Mesenchymal stem cell (in vitro differentiated cells and primary cell): ENCODE data around the gene FARS2.
A peak's percentile ranks its signal among the peaks of the same experiment; 100 is the strongest.

Experiments used
- DNase-seq: peaks from one replicate; pipeline ENCODE4 v3.0.0-alpha.2; 2013
- H2AFZ ChIP-seq: one replicate; pipeline ENCODE4 v1.6.1; 2013; ENCODE audit warnings: low read depth, mild to moderate bottlenecking, control low read depth, inconsistent platforms, low read length, moderate library complexity
- H2AK5ac ChIP-seq: 2 replicates; pipeline ENCODE4 v1.6.1; 2013; ENCODE audit warnings: low read length, moderate library complexity, mild to moderate bottlenecking, inconsistent platforms; ENCODE audit not compliant: severe bottlenecking
- H2BK120ac ChIP-seq: one replicate; pipeline ENCODE4 v1.6.1; 2013; ENCODE audit warnings: low read depth, mild to moderate bottlenecking, inconsistent platforms, low read length, moderate library complexity
- H2BK12ac ChIP-seq, 2 experiments: one replicate each; pipeline ENCODE4 v1.6.1; 2013; ENCODE audit warnings: inconsistent platforms in 2 of 2, low read length in 2 of 2, mild to moderate bottlenecking in 2 of 2, moderate library complexity in 2 of 2, control low read depth in 1 of 2
- H2BK15ac ChIP-seq: one replicate; pipeline ENCODE4 v1.6.1; 2013; ENCODE audit warnings: mild to moderate bottlenecking, low read depth, inconsistent platforms; ENCODE audit not compliant: poor library complexity, severe bottlenecking
- H2BK5ac ChIP-seq: 2 replicates; pipeline ENCODE4 v1.6.1; 2013; ENCODE audit warnings: low read depth, mild to moderate bottlenecking, low read length, control low read depth, inconsistent platforms; ENCODE audit not compliant: poor library complexity, severe bottlenecking
- H3K14ac ChIP-seq, 2 experiments: one replicate each; pipeline ENCODE4 v1.6.1; 2013; ENCODE audit warnings: inconsistent platforms in 2 of 2, low read length in 2 of 2, control low read depth in 1 of 2, mild to moderate bottlenecking in 1 of 2, moderate library complexity in 1 of 2
- H3K18ac ChIP-seq, 2 experiments: one replicate each; pipeline ENCODE4 v1.6.1; 2013; ENCODE audit warnings: inconsistent platforms in 2 of 2, low read length in 2 of 2, control low read depth in 1 of 2, low read depth in 1 of 2, mild to moderate bottlenecking in 1 of 2
- H3K23ac ChIP-seq, 2 experiments: one replicate each; pipeline ENCODE4 v1.6.1; 2013; ENCODE audit warnings: inconsistent platforms in 2 of 2, low read length in 2 of 2, mild to moderate bottlenecking in 2 of 2, moderate library complexity in 2 of 2, control low read depth in 1 of 2
- H3K27ac ChIP-seq: 2 replicates; pipeline ENCODE4 v1.5.1; 2013; ENCODE audit warnings: mild to moderate bottlenecking, moderate library complexity, low read length, control low read depth, inconsistent platforms; ENCODE audit not compliant: poor library complexity, severe bottlenecking
- H3K27me3 ChIP-seq, 2 experiments: 2 replicates each; pipeline versions ENCODE4 v1.6.1 to v1.7.0; 2013; ENCODE audit warnings: low read length in 2 of 2, mild to moderate bottlenecking in 2 of 2, moderate library complexity in 2 of 2, control low read depth in 1 of 2, inconsistent platforms in 1 of 2; ENCODE audit not compliant: control insufficient read depth in 1 of 2, insufficient read depth in 1 of 2
- H3K36me3 ChIP-seq, 2 experiments: 2 replicates each; pipeline versions ENCODE4 v1.6.1 to v1.7.0; 2013; ENCODE audit warnings: low read length in 2 of 2, control low read depth in 1 of 2, inconsistent platforms in 1 of 2, low read depth in 1 of 2, mild to moderate bottlenecking in 1 of 2; ENCODE audit not compliant: insufficient read depth in 2 of 2, control insufficient read depth in 1 of 2
- H3K4ac ChIP-seq, 2 experiments: one replicate each; pipeline ENCODE4 v1.6.1; 2013; ENCODE audit warnings: inconsistent platforms in 2 of 2, low read length in 2 of 2, mild to moderate bottlenecking in 2 of 2, moderate library complexity in 2 of 2, control low read depth in 1 of 2, low read depth in 1 of 2
- H3K4me1 ChIP-seq: 2 replicates; pipeline ENCODE4 v1.6.1; 2013; ENCODE audit warnings: low read depth, low read length, control low read depth; ENCODE audit not compliant: control insufficient read depth, insufficient read depth
- H3K4me2 ChIP-seq: 2 replicates; pipeline ENCODE4 v1.6.1; 2013; ENCODE audit warnings: low read length, mild to moderate bottlenecking, inconsistent platforms; ENCODE audit not compliant: poor library complexity, severe bottlenecking
- H3K4me3 ChIP-seq, 2 experiments: 2 replicates each; pipeline versions ENCODE4 v1.5.1 to v1.7.0; 2013; ENCODE audit warnings: low read length in 2 of 2, mild to moderate bottlenecking in 2 of 2, control low read depth in 1 of 2, low read depth in 1 of 2; ENCODE audit not compliant: insufficient read depth in 1 of 2
- H3K79me1 ChIP-seq: replicated peaks from 2 replicates; pipeline ENCODE4 v1.6.1; 2013; ENCODE audit warnings: mild to moderate bottlenecking, control low read depth, low read length, inconsistent platforms; ENCODE audit not compliant: poor library complexity, severe bottlenecking
- H3K9ac ChIP-seq: 2 replicates; pipeline ENCODE4 v1.7.0; 2013; ENCODE audit warnings: mild to moderate bottlenecking, low read length, moderate library complexity
- H3K9me3 ChIP-seq: 2 replicates; pipeline ENCODE4 v1.7.0; 2013; ENCODE audit warnings: mild to moderate bottlenecking, low read length; ENCODE audit not compliant: control insufficient read depth
- H4K8ac ChIP-seq: one replicate; pipeline ENCODE4 v1.6.1; 2013; ENCODE audit warnings: inconsistent platforms, mild to moderate bottlenecking, low read length, moderate library complexity
- H4K91ac ChIP-seq: one replicate; pipeline ENCODE4 v1.6.1; 2013; ENCODE audit warnings: mild to moderate bottlenecking, low read length, inconsistent platforms
- WGBS: methylation state at CpG from one replicate; pipeline ENCODE4 v1.1.7; 2013; ENCODE audit warnings: mixed read lengths; 5-methylcytosine and 5-hydroxymethylcytosine counted together

The FARS2 gene

DNA sequence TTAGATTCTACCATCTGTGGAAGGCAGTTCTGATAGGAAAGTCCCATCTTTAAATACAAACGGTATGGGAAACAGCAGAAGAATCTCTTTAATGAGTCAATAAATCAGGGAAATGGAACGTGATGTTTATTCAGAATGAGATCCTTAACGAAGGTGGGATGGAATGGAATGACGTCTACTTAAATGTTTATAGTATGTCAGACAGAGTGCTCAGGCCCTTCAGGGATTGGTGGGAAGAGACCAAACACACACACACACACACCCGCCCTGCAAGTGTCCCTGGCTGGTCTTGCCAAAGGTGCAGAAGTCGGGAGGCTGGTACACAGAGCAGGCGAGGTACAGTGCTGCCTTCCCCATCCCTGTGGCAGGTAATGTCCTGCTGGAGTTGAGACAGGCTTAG is 164.0 kb downstream of the FARS2 start:
- Histone ChIP-seq H2BK15ac (no peak overlapping the region), H2AK5ac (no peak overlapping the region), H3K27me3 (no peaks in the 10 kb centered on the region), H2BK12ac (peak overlapping the region in 1 of 2 experiments; percentile 29), H3K4me3 (no peak overlapping the region), H3K79me1 (peaks cover 28% of the 10 kb centered on the region), H4K91ac (no peak overlapping the region), H3K18ac (no peak overlapping the region), H2AFZ (no peak overlapping the region), H2BK5ac (no peak overlapping the region), H3K4ac (peak overlapping the region in 1 of 2 experiments; percentile 10), H3K9ac (no peak overlapping the region), H3K14ac (no peak overlapping the region), H3K9me3 (no peaks in the 10 kb centered on the region), H3K27ac (no peak overlapping the region), H3K36me3 (peaks cover 0 to 5% of the 10 kb centered on the region in 2 experiments), H3K4me1 (no peaks in the 10 kb centered on the region), H3K23ac (peak overlapping the region in 1 of 2 experiments; percentile 79), H3K4me2 (no peak overlapping the region), H4K8ac (no peak overlapping the region), H2BK120ac (no peak overlapping the region)
- DNase-seq = peak; percentile 48
- 62% methylated on average over 4 of the region's 7 CpGs for WGBS

DNA sequence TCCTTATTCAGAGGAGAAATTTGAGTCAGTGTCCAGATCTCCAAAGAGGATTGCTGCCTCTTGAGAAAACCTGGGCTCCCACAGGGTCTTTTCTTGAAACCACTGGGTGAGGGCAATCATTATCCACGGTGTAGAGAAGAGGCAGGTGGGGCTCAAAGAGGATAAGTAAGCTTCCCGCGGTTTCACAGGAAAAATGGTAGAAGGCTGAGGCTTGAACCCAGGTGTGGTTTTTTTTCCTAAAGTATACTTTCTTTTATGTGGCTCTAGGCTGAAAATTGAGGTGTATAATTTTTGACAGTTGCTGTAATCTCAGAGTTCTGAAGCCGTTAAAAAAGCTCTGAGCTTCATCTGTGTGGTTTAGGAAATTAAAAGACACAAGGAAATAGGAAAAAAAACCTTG is 164.5 kb downstream of the FARS2 start:
- DNase-seq = no peak
- Histone ChIP-seq H3K36me3 (peaks cover under 1 to 4% of the 10 kb centered on the region in 2 experiments), H2BK5ac (no peak overlapping the region), H3K14ac (no peak overlapping the region), H4K8ac (no peak overlapping the region), H3K4me1 (no peaks in the 10 kb centered on the region), H3K4me3 (no peak overlapping the region), H2AK5ac (no peak overlapping the region), H3K4ac (no peak overlapping the region), H3K9ac (no peak overlapping the region), H2BK12ac (no peak overlapping the region), H2BK120ac (no peak overlapping the region), H3K23ac (no peak overlapping the region), H3K27me3 (no peaks in the 10 kb centered on the region), H3K4me2 (no peak overlapping the region), H3K9me3 (no peaks in the 10 kb centered on the region), H3K18ac (no peak overlapping the region), H3K79me1 (peaks cover 26% of the 10 kb centered on the region), H3K27ac (no peak overlapping the region), H2AFZ (no peak overlapping the region), H4K91ac (no peak overlapping the region), H2BK15ac (no peak overlapping the region)
- 98% methylated on average over 3 of the region's 4 CpGs for WGBS

DNA sequence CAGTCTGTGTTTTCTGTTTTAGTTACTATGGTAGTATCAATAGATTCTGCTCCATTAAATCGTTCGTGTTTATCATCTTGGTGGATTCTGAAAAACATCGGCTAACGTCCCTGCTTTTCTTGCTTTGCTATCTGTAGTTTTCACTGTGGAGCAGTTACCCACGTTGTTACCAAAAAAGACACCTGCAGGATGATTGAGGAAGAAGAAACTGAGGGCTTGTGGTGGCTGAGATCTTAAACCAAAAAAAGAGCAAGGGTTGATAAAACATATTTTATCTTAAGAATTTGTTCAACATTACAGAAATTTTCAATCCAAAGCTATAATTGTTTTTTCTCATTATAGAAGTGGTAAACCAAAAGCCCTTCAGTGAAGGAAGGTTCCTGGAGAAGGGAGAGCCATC is 166.3 kb downstream of the FARS2 start:
- Histone ChIP-seq H3K4me2 (no peak overlapping the region), H2AFZ (no peak overlapping the region), H2BK120ac (no peak overlapping the region), H3K4ac (no peak overlapping the region), H4K91ac (no peak overlapping the region), H3K4me1 (no peaks in the 10 kb centered on the region), H2BK15ac (no peak overlapping the region), H2BK5ac (no peak overlapping the region), H3K9ac (no peak overlapping the region), H3K36me3 (peaks cover 0 to 8% of the 10 kb centered on the region in 2 experiments), H3K79me1 (peaks cover 25% of the 10 kb centered on the region), H3K9me3 (no peaks in the 10 kb centered on the region), H3K14ac (no peak overlapping the region), H2AK5ac (no peak overlapping the region), H3K18ac (no peak overlapping the region), H3K23ac (no peak overlapping the region), H4K8ac (no peak overlapping the region), H2BK12ac (no peak overlapping the region), H3K4me3 (no peak overlapping the region), H3K27me3 (no peaks in the 10 kb centered on the region), H3K27ac (no peak overlapping the region)
- 83% methylated on average over 5 of the region's 5 CpGs for WGBS
- DNase-seq = no peak

DNA sequence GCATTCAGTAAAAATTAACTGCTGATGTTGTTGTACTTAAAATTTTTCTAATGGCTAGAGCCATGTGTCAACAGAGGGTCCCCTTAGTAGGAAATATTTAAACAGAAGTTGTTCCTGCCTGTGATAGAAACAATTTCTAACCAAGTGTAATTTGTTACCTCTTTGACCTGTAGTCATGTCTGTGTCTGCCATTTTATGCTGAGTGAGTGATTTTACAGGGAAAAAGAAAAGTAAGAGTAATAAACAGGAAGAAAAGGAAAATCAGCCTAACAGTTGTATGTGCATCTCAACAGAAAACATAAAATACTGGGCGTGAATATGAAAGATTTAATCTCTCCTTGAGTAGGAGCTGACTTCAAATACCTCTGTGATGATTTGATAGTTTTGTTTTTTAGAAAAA is 172.0 kb downstream of the FARS2 start:
- Histone ChIP-seq H2BK12ac (no peak overlapping the region), H2BK15ac (no peak overlapping the region), H3K4me1 (no peaks in the 10 kb centered on the region), H3K23ac (no peak overlapping the region), H3K27ac (no peak overlapping the region), H3K36me3 (peaks cover 0 to 8% of the 10 kb centered on the region in 2 experiments), H2BK120ac (no peak overlapping the region), H3K18ac (no peak overlapping the region), H4K8ac (no peak overlapping the region), H3K27me3 (no peaks in the 10 kb centered on the region), H3K4me2 (no peak overlapping the region), H3K4ac (no peak overlapping the region), H3K4me3 (no peak overlapping the region), H2AFZ (no peak overlapping the region), H3K79me1 (peaks cover 11% of the 10 kb centered on the region), H3K14ac (no peak overlapping the region), H2BK5ac (no peak overlapping the region), H3K9ac (no peak overlapping the region), H2AK5ac (no peak overlapping the region), H3K9me3 (no peaks in the 10 kb centered on the region), H4K91ac (no peak overlapping the region)
- DNase-seq = no peak
- 90% methylated on average over 1 of the region's 1 CpG for WGBS
